ENCODE measurements around the gene NBDY.

The NBDY gene

GRCh38 chrX:56826020-56826419 lies 97.0 kb downstream of the NBDY start:
- no peak for DNase-seq (ENCODE audit: extremely low spot score)
- CTCF ChIA-PET: no interaction called here
- TF ChIP-seq BHLHE40 (IDR thresholded peaks at IDR 0.05; ENCODE audit: borderline replicate concordance): no peak
- no peak for TF ChIP-seq CTBP1 (IDR thresholded peaks at IDR 0.05; ENCODE audit: borderline replicate concordance)
- TF ChIP-seq L3MBTL2 (conservative IDR thresholded peaks at IDR 0.05): no peak
- no peak for TF ChIP-seq TARDBP (IDR thresholded peaks at IDR 0.05)
- TF ChIP-seq FOXM1 (IDR thresholded peaks at IDR 0.05; ENCODE audit: borderline replicate concordance): no peak
- TF ChIP-seq NFRKB (IDR thresholded peaks at IDR 0.05): no peak
- TF ChIP-seq, protein P1, sequence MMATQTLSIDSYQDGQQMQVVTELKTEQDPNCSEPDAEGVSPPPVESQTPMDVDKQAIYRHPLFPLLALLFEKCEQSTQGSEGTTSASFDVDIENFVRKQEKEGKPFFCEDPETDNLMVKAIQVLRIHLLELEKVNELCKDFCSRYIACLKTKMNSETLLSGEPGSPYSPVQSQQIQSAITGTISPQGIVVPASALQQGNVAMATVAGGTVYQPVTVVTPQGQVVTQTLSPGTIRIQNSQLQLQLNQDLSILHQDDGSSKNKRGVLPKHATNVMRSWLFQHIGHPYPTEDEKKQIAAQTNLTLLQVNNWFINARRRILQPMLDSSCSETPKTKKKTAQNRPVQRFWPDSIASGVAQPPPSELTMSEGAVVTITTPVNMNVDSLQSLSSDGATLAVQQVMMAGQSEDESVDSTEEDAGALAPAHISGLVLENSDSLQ (IDR thresholded peaks at IDR 0.05): no peak
- TF ChIP-seq FOXK2 (IDR thresholded peaks at IDR 0.05): no peak
- TF ChIP-seq SP1 (IDR thresholded peaks at IDR 0.05): no peak
- TF ChIP-seq HDGF (IDR thresholded peaks at IDR 0.05; ENCODE audit: borderline replicate concordance): no peak
- TF ChIP-seq ZNF384 (IDR thresholded peaks at IDR 0.05): no peak
- no peak for TF ChIP-seq FOXA1 (IDR thresholded peaks at IDR 0.05)
- TF ChIP-seq ARNT (IDR thresholded peaks at IDR 0.05): no peak
- no peak for TF ChIP-seq LEF1 (IDR thresholded peaks at IDR 0.05; ENCODE audit: borderline replicate concordance)
- TF ChIP-seq ELF4 (IDR thresholded peaks at IDR 0.05): no peak
- TF ChIP-seq SUZ12 (IDR thresholded peaks at IDR 0.05): no peak
- POLR2A ChIA-PET: no interaction called here

DNA sequence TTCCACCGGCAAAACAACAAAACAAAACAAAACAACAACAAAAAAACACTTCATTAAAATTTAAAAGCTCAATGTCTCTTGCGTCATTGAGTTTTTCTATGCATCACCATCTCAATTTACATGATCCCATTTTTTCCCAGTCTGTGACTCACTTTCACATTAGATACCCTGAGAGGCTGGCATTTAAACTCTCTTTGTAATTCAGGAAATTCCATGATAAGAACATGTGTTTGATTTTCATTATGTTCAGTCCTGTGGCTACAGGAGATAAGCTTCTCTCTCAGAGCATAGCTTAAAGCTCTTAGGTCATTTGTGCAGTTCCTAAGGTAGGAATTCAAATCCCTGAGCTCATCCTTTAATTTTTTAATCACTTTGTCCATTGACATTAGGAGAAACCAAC lies 104.6 kb downstream of the NBDY start:
- POLR2A ChIA-PET: no interaction called here
- TF ChIP-seq ZNF384 (IDR thresholded peaks at IDR 0.05): no peak
- no peak for TF ChIP-seq TARDBP (IDR thresholded peaks at IDR 0.05)
- no peak for TF ChIP-seq LEF1 (IDR thresholded peaks at IDR 0.05; ENCODE audit: borderline replicate concordance)
- TF ChIP-seq, protein P1 (IDR thresholded peaks at IDR 0.05): no peak
- TF ChIP-seq L3MBTL2 (conservative IDR thresholded peaks at IDR 0.05): no peak
- no peak for TF ChIP-seq CTBP1 (IDR thresholded peaks at IDR 0.05; ENCODE audit: borderline replicate concordance)
- CTCF ChIA-PET: no interaction called here
- no peak for DNase-seq (ENCODE audit: extremely low spot score)

DNA sequence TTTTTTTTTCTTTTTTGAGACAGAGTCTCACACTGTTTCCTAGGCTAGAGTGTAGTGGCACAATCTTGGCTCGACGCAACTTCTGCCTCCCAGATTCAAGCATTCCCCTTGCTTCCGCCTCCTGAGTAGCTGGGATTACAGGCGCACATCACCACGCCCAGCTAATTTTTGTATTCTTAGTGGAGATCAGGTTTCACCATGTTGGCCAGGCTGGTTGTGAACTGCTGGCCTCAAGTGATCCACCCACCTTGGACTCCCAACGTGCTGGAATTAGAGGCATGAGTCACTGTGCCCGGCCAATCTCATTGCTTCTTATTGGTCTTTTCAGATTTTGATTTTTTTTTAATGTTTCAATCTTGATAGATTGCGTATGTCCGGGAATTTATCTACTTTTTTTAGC lies 124.4 kb downstream of the NBDY start:
- ChIA-PET POLR2A (no interaction called here), CTCF (interaction anchor here (0.6 kb wide), 1 partner anchor 1517 kb away, joined by 4 read pairs; no protein-coding TSS in a partner anchor)
- no peak for DNase-seq (ENCODE audit: extremely low spot score)
- TF ChIP-seq ARNT (IDR thresholded peaks at IDR 0.05) (no peak), BHLHE40 (IDR thresholded peaks at IDR 0.05; ENCODE audit: borderline replicate concordance) (no peak), ZNF384 (IDR thresholded peaks at IDR 0.05) (no peak), FOXK2 (IDR thresholded peaks at IDR 0.05) (no peak), FOXM1 (IDR thresholded peaks at IDR 0.05; ENCODE audit: borderline replicate concordance) (no peak), LEF1 (IDR thresholded peaks at IDR 0.05; ENCODE audit: borderline replicate concordance) (no peak), ELF4 (IDR thresholded peaks at IDR 0.05) (no peak), NFRKB (IDR thresholded peaks at IDR 0.05) (no peak), CTBP1 (IDR thresholded peaks at IDR 0.05; ENCODE audit: borderline replicate concordance) (no peak), L3MBTL2 (conservative IDR thresholded peaks at IDR 0.05) (no peak), TARDBP (IDR thresholded peaks at IDR 0.05) (no peak)

DNA sequence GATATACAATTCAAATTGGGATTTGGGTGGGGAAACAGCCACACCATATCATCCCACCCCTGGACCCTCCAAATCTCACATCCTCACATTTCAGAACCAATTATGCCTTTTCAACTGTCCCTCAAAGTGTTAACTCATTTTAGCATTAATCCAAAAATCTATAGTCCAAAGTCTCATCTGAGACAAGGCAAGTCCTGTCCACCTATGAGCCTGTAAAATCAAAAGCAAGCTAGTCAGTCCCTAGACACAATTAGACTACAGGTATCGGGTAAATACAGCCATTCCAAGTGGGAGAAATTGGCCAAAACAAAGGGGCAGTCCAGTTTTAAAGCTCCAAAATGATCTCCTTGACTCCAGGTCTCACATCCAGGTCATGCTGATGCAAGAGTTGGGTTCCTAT lies 128.0 kb downstream of the NBDY start:
- POLR2A ChIA-PET: no interaction called here
- no peak for DNase-seq (ENCODE audit: extremely low spot score)
- CTCF ChIA-PET: no interaction called here

DNA sequence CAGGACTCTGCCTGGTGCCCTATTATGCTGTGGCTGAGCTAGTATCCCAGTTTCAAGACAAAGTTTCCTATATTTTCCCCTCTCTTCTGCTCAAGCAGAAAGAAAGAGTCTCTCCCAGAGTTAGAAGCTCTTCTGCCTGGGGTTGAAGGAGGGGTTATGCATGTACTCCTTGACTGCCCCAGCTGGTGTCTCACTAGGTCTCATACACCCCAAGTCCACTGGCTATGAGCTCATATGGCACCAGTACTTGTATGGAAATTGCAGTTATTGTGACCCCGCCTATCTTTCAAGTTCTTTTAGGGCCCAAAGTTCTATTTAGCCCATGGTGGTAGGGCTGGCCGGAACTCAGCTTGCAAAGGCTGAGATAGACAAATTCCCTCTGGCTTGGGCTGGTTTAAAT lies 131.8 kb downstream of the NBDY start:
- TF ChIP-seq TARDBP (IDR thresholded peaks at IDR 0.05) (no peak), FOXA1 (IDR thresholded peaks at IDR 0.05) (no peak), BHLHE40 (IDR thresholded peaks at IDR 0.05; ENCODE audit: borderline replicate concordance) (no peak), ZNF384 (IDR thresholded peaks at IDR 0.05) (no peak), FOXK2 (IDR thresholded peaks at IDR 0.05) (no peak), L3MBTL2 (conservative IDR thresholded peaks at IDR 0.05) (no peak), SUZ12 (IDR thresholded peaks at IDR 0.05) (no peak), FOXM1 (IDR thresholded peaks at IDR 0.05; ENCODE audit: borderline replicate concordance) (no peak)
- TF ChIP-seq, protein P1 (IDR thresholded peaks at IDR 0.05): no peak
- ChIA-PET POLR2A (no interaction called here), CTCF (no interaction called here)
- no peak for DNase-seq (ENCODE audit: extremely low spot score)

More for the DNA sequence above, 128.0 kb downstream of the NBDY start:
- no peak for TF ChIP-seq ELF4 (IDR thresholded peaks at IDR 0.05)
- no peak for TF ChIP-seq LEF1 (IDR thresholded peaks at IDR 0.05; ENCODE audit: borderline replicate concordance)
- TF ChIP-seq ARNT (IDR thresholded peaks at IDR 0.05): no peak
- TF ChIP-seq FOXK2 (IDR thresholded peaks at IDR 0.05): no peak
- no peak for TF ChIP-seq HDGF (IDR thresholded peaks at IDR 0.05; ENCODE audit: borderline replicate concordance)
- TF ChIP-seq FOXA1 (IDR thresholded peaks at IDR 0.05): no peak
- TF ChIP-seq L3MBTL2 (conservative IDR thresholded peaks at IDR 0.05): no peak
- no peak for TF ChIP-seq FOXM1 (IDR thresholded peaks at IDR 0.05; ENCODE audit: borderline replicate concordance)

All from HEK293T (cell line).